ENCODE data around the gene DNAAF9.
"Not testable (repeated sequence)": the region's sequence is repeated elsewhere in the genome, so short reads cannot be mapped to it uniquely, and the experiment has no call there.

Gene DNAAF9

DNA sequence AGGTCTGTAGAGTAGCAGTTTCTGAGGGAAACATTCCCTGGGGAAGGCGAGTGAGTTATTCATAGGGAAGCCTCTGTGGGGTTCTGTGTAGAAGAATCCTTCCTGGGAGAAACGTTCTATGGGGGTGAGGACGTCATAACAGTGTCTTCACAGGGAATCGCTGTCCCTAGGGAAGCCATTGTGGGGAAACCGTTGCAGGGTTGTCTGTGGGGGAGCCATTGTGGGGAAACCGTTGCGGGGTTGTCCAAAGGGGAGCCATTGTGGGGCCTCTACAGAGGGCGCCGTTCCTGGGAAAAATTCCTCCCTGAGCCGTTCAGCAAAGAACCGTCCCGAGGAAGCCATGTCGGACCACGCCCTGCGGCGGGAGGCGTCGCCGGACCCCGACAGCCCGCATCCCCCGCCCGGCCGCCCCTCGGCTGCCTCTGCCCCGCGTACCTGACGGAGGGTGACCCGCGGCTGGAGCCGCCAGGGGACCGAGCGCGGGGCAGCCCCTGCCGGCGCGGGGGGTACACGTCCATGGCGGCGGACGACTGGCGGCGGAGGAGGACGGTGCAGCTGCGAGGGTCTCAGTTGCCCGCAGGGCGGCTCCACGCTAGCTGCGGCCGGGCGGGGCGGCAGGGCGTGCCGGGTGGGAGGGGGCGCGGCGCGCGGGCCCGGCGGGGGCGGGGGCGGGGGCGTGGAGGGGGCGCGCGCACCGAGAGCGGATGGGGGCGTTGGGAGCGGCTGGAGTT, at the start of gene DNAAF9:
Gene DNAAF9, minus strand, starts transcription at position 630 of the 731 bp plus-strand sequence. Its CDS starts 112 bp downstream, at position 518.
- DNase-seq (ENCODE audit: low read depth in 2 of 2, low spot score in 1 of 2): peak; percentile 20 to 27

DNA sequence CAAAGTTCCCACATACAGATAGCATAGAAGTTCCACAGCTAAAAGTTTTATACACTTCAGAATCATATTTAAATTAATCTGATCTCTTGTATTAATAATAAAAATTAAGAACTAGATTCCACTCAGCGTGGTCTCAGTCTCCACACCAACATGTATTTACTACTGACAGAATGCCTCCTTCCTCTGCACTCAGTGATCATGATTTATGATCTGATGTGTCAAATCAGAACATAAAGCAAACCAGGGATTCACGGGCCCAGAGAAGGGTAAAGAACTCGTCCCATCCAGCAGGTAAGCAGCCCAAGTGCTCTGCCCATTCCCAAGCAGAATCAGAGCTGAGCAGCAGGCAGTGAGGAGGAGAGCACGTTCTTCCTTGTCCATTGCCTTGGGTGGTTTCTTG, 49.2 kb upstream of the DNAAF9 start:
- DNase-seq (ENCODE audit: low read depth in 2 of 2, low spot score in 1 of 2): no peak

DNA sequence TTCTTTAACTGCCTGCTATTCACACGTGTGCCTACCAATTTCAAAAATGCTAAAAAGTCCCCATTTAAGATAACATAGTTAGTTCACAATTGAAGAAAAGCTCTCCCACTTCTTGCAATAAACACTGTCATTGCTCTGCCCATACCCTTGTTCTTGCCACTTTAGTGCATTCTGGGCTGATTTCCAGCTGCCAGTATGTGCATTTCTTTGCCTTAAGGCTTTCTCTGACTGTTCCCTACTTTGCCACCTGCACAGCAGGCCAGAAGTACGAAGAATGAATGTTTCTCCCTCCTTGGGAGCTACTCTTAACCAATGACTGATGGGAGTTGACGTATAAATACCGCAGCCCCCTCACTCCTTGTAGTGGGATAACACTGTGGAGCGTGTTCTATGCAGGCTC, 47.4 kb upstream of the DNAAF9 start:
- no peak for DNase-seq (ENCODE audit: low read depth in 2 of 2, low spot score in 1 of 2)

DNA sequence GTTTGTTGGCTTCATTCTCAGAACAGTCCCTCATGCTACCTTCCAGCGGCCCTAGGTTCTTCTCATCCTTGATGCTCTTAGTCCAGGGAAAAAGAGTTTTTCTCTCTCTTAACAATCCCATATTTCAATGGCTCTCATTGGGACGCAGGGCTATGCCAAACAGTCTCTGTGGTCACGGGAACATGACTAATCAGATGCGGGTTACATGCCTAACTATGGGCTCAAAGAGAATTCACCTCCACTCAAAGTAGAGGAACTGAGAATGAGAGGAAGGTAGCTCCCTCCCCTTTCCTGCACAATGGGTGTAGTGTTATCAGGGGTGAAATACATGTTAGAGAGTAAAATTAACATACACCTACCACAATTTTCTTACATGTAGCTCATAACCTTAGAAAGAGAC, 45.2 kb upstream of the DNAAF9 start:
- no peak for DNase-seq (ENCODE audit: low read depth in 2 of 2, low spot score in 1 of 2)

DNA sequence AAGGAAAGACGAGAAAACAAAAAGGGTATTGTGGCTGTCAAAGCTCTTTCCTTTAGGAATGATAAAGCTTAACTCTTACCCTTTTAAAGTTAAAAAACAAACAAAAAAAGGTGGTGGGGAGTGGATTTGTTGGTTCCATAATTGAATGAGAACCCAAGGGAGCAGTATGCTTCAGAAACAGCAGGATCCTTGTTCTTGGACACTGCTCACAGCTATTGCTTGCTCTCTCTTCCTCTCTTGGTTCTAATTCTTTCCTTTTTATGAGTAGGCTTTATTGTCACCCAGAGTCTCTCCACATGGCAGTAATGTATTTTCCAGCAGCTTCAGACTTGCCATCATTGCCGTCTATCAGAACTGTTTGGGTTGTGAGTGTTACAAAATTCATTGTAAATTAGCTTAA, 44.7 kb upstream of the DNAAF9 start:
- no peak for DNase-seq (ENCODE audit: low read depth in 2 of 2, low spot score in 1 of 2)

DNA sequence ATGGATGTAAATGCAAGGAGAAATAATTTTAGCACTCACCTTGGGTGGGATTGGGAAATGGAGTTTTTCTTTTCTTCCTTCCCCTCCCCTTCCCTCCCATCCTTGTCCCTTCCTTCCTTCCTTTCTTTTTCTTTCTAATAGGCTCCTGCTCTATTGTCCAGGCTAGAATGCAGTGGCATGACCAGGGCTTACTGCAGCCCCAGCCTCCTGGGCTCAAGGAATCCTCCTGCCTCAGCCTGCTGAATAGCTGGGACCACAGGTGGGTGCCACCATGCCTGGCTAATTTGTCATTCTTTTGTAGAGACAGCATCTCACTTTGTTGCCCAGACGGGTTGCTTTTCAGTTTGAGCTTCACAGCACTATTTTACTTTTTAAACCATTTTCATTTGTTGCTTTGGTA, 41.9 kb upstream of the DNAAF9 start:
- no peak for DNase-seq (ENCODE audit: low read depth in 2 of 2, low spot score in 1 of 2)

DNA sequence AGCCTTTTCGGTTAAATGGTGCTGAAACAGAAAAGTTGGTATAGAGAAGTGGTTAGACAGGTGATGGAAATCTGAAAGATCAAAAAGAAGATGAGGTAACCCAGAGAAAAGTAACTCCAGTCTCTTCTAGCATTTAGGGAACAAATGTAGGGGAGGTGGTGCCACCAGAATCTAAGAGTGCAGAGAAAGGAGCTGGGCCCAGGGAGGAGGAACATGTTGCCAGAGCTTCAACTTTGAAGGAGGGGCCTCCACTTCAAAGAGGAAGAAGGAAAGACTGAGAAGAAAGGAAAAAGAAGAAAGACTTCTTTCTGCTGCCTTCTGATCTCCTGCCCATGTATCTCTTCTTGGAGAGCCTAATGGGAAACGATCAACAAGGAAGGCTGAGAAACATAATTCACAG, 39.9 kb upstream of the DNAAF9 start:
- no peak for DNase-seq (ENCODE audit: low read depth in 2 of 2, low spot score in 1 of 2)

DNA sequence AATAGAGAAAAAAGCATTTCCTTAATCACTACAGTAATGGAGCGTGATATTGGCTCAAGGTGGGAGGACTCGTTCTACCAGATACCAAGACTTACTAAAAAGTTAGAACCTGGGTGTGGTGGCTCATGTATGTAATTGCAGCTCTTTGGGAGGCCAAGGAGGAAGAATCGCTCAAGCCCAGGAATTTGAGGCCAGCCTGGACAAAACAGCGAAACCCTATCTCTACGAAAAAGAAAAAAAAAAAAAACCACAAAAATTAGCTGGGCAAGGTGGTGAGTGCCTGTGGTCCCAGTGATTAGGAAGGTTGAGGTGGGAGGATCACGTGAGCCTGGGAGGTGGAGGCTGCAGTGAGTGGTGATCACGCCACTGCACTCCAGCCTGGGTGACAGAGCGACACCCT, 39.3 kb upstream of the DNAAF9 start:
- no peak for DNase-seq (ENCODE audit: low read depth in 2 of 2, low spot score in 1 of 2)

DNA sequence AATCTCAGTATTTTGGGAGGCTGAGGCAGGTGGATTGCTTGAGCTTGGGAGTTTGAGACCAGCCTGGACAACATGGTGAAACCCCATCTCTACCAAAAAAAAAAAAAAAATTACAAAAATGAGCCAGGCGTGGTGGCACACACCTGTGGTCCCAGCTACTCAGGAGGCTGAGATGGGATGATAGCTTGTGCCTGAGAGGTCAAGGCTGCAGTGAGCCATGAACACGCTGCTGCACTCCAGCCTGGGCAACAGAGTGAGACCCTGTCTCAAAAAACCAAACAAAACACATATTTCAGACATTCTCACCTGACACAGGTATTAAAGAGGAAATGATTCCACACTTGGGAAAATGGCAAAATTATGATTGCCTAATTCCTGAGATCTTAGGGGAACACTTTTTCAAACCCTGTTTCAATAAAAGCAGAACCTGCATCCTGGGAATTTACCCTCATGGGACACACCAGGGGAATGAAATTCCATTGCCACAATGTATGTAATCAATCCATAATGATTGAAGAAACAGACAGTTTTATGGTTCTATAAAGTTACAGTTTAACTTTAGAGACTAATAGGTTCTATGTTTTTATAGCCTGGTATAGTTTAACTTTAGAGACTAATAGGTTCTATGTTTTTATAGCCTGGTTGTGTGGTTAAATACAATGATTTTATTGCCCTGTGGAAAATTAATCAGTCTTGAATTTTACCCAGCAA, 29.6 kb upstream of the DNAAF9 start:
- no peak for DNase-seq (ENCODE audit: low read depth in 2 of 2, low spot score in 1 of 2)

DNA sequence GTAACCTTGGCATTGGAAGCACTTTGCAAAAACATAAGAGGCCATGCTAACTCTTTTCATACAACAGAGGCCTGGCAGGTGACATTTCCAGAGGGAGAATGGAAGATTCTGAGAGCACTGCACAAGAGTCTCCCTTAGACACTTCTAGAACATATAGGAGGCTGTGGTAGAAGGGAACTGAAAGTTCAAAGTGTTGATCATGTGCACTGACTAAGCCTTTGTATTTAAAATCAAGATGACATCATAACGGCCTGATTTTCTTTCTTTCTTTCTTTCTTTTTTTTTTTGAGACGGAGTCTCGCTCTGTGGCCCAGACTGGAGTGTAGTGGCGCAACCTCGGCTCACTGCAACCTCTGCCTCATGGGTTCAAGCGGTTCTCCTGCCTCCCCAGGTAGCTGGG, 26.8 kb upstream of the DNAAF9 start:
- no peak for DNase-seq (ENCODE audit: low read depth in 2 of 2, low spot score in 1 of 2)

DNA sequence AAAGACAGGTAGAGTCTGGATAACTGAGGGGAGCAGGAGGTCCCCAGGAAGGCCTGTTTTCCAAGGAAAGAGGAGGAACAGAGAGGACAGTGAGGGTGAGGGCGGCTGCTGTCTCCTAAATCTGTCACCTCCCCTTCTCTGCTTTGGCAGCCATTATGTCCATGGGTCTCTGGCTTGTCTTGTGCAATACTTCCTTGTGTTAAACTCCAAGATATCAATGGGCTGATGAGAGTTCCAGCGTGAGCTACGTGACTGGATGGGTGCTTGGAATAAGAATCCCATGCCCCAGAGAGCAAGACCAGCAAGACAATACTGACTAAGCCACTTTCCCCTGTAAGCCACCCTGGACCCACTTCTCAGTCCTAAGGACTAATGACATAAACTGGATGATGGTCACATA, 26.3 kb upstream of the DNAAF9 start:
- no peak for DNase-seq (ENCODE audit: low read depth in 2 of 2, low spot score in 1 of 2)

DNA sequence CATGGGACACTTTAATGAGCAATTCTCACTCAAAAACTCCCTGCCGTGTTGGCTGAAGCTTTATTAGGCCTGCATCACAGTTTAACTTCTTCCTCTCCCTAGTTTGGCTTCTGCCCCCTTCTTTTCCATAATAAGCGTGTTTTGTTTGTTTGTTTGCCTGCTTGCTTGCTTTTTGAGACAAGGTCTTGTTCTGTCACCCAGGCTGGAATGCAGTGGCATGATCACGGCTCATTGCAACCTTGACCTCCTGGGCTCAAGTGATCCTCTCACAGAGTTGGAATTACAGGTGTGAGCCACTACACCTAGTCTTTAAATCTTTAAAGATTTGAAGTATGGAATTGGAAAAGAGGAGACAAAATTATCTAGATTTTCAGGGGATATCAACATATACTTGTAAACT, 25.4 kb upstream of the DNAAF9 start:
- no peak for DNase-seq (ENCODE audit: low read depth in 2 of 2, low spot score in 1 of 2)

DNA sequence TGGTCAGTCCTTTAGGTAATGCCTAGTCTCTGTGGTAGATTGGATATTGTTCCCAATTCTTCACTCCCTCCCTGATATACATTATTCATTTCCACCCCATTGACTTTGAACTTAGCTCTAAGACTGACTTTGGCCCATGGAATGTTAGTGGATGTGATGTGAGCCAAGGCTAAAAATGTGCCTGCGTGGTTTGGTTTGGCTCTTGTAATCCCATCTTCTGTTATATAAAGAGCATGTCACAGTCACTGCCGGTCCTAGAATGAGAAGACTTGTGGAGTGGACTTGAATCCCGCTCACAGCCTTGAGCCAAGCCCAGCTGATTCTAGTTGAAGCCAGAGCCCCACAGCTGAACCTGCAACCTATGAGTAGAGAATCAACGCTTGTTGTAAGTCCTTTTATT, 23.6 kb upstream of the DNAAF9 start:
- DNase-seq (ENCODE audit: low read depth in 2 of 2, low spot score in 1 of 2): no peak

DNA sequence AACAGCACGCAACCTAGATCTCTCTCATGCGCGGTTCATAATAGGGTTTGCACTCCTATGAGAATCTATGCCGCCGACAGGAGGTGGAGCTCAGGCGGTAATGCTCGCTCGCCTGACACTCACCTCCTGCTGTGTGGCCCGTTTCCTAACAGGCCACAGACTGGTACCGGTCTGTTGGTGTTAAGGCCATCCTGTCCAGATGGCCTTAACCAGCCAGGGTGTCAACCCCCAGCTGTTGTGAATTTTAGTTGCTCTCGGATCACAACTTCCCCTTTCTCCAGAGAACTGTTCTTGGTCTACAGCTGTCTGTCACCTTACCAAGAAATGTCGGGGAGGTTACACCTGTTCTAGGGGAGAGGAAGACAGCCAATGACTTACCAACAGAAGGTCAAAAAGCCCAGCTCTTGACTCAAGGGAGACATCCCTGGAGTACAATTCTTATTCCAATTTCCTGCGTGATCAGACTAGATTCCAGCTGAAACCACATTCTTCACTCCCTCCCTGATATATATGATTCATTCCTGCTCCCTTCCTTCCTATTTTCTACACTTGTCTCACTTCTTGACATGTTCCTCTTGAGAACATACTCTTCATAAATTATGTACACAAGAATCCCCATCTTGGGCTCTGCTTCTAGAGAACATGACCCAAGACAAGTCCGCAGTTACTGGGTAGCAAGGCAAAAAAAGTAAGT, 23.1 kb upstream of the DNAAF9 start:
- no peak for DNase-seq (ENCODE audit: low read depth in 2 of 2, low spot score in 1 of 2)

DNA sequence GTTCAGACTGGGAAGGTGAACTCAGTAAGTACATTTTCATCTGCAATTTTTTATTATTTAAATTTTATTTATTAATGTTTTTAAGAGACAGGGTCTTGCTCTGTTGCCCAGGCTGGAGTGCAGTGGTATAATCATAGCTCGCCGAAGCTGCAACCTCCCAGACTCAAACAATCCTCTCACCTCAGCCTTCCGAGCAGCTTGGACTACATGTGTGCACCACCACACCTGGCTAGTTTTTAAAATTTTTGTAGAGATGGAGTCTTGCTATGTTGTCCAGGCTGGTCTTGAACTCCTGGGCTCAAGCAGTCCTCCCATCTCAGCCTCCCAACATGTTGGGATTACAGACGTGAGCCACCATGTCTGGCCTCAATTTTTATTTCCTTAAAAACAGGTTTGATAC, 19.3 kb upstream of the DNAAF9 start:
- DNase-seq (ENCODE audit: low read depth in 2 of 2, low spot score in 1 of 2): not testable (repeated sequence)

DNA sequence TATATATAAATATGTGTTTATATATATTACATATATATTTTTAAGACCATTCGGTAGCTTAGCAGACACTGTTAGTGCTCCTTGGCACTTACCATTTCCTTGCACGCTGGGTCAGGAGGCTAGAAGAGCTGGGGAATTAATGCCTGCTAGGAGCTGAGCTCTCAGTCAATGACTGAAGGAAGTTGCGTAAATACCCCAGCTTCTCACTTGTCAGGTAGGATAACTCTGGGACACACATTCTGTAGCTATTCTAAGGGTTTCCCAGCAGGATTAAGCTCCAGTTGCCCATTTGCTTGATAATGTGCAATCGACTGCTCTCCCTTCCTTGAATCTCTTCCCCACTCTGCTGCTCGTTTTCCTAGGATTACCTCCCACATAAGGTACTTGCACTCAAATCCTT, 15.7 kb upstream of the DNAAF9 start:
- DNase-seq (ENCODE audit: low read depth in 2 of 2, low spot score in 1 of 2): no peak

DNA sequence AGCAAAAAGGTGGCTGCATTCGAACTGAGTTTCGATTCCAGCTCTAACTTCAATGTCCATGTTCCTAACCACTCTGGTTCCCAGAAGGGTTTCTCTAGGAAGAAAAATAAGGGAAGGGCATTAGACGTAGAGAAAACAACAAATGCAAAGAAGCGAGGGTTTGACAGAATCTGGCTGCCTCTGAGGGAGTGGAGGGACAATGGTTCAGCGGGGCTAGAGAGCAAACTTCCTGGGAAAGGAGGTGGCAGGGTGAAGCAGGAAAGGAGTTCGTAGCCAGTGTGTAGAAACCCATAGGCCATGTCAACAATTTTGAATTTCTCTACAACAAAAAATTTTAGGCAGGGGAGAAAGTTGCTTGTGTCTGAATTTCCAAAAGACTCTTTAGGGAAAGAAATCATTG, 14.5 kb upstream of the DNAAF9 start:
- DNase-seq (ENCODE audit: low read depth in 2 of 2, low spot score in 1 of 2): no peak

DNA sequence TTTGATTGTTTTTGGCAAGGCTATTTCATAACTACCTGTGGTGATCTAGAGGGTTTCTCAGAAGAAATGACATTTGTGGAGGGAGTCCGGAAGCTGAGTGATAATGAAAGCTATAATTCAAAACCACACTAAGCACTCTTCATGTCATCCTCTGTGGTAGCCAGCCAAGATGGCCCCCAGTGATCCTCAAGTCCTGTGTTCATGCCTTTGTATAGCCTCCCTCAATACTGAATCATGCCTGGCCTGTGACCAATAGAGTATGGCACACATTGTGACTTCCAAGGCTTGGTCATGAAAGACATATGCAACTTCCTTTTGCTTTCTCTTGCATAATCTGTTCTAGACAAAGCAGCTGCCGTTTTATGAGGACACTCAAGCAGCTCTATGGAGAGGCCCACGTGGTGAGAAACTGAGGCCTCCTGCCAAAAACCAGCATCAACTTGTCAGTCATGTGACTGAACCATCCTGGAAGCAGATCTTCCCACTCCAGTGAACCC, 12.8 kb upstream of the DNAAF9 start:
- DNase-seq (ENCODE audit: low read depth in 2 of 2, low spot score in 1 of 2): no peak

DNA sequence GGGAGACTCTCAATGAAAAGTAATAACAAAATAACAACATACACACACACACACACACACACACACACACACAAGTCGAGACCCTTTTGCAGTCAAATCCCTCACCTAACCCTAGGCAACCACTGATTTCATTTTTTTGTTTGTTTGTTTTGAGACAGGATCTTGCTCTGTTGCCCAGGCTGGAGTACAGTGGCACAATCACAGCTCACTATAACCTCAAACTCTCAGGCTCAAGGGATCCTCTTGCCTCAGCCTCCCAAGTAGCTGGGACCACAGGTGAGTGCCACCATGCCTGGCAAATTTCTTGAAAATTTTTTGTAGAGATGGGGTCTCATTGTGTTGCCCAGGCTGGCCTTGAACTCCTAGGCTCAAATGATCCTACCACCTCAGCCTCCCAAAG, 10.7 kb upstream of the DNAAF9 start:
- not testable (repeated sequence) for DNase-seq (ENCODE audit: low read depth in 2 of 2, low spot score in 1 of 2)

DNA sequence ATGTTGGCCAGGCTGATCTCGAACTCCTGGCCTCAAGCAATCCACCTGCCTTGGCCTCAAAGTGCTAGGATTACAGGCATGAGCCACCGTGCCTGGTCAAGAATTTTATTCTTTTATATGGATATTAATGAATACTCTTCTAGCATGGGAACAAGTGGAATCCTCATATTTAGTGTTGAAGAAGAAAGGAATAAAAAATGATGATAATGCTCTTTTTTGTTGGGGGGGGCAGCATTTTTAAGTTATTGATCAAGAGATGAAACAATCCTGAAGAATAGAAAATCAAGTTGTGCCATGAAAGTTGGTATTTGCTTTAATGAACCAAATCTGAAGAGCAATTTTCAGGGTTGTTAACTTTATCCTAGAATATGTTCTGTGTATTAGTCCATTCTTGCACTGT, 6.7 kb upstream of the DNAAF9 start:
- DNase-seq (ENCODE audit: low read depth in 2 of 2, low spot score in 1 of 2): no peak

DNA sequence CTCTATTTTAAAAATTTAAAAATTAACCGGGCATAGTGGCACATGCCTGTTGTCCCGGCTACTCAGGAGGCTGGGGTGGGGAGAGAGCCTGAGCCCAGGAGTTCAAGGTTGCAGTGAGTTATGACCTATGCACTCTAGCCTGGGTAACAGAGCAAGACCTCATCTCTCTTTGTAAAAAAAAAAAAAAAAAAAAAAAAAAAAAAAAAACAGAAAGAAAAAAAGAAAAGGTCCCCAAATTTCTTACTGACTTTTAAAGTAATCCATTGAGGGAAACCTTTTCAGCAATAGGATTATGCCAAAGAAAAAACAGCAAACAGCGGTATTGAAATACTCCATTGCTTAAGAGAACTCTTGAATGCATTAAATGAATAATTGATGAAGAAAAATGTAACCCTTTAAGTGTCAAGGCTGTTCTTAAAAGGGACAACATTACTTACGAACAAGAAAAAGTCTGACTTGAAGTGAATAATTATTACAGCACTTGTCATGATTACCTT, 6.0 kb upstream of the DNAAF9 start:
- DNase-seq (ENCODE audit: low read depth in 2 of 2, low spot score in 1 of 2): no peak

Measured in stimulated activated CD8-positive, alpha-beta memory T cell treated with anti-CD3 and anti-CD28 coated beads, Interleukin-4, amount 100 ng/mL, for 1 hour (primary cell).